LNCaP clone FGC (cell line): ENCODE measurements around the gene CNOT6.

Experiments used
- DNase-seq: peaks from one replicate; pipeline ENCODE4 v3.0.0-alpha.2; 2011; ENCODE audit warnings: low read depth
- H3K4me3 ChIP-seq: 2 replicates; pipeline ENCODE4 v1.5.1; 2011; ENCODE audit warnings: mild to moderate bottlenecking, low read depth, low read length, control low read depth
- CTCF ChIP-seq: IDR thresholded peaks from 2 replicates; pipeline ENCODE4 v1.5.1; 2012; ENCODE audit warnings: mild to moderate bottlenecking; ENCODE audit not compliant: control insufficient read depth, insufficient read depth; ENCODE audit errors: extremely low read depth

The CNOT6 gene

GRCh38 chr5:180599981-180600553 is 105.9 kb downstream of the CNOT6 start:
- TF ChIP-seq CTCF = no peak
- DNase-seq = no peak
- no peak overlapping the region for H3K4me3 ChIP-seq

- no peak for TF ChIP-seq CTCF
- DNase-seq = no peak
- H3K4me3 ChIP-seq = no peak overlapping the region
Observed at GRCh38 chr5:180600554-180601041, 106.4 kb downstream of the CNOT6 start.

GRCh38 chr5:180601591-180602480 is 107.7 kb downstream of the CNOT6 start:
- TF ChIP-seq CTCF = no peak
- no peak overlapping the region for H3K4me3 ChIP-seq
- DNase-seq = no peak

GRCh38 chr5:180602481-180603075 is 108.4 kb downstream of the CNOT6 start:
- H3K4me3 ChIP-seq = no peak overlapping the region
- TF ChIP-seq CTCF = no peak

GRCh38 chr5:180603076-180603594 is 109.0 kb downstream of the CNOT6 start:
- no peak for DNase-seq
- no peak for TF ChIP-seq CTCF
- no peak overlapping the region for H3K4me3 ChIP-seq

More at GRCh38 chr5:180602481-180603075, 108.4 kb downstream of the CNOT6 start:
- DNase-seq = no peak

- no peak for DNase-seq
- no peak overlapping the region for H3K4me3 ChIP-seq
- no peak for TF ChIP-seq CTCF
Observed at GRCh38 chr5:180604271-180604670, 110.1 kb downstream of the CNOT6 start.
